ENCODE data around the gene CCDC91. TPM values are rescaled to one million over a fixed set of nuclear protein-coding genes. Genes with fewer than 3 reads are reported as not detected.
A peak's percentile ranks its signal among the peaks of the same experiment; 100 is the strongest.

The CCDC91 gene
- polyA plus RNA-seq, 1 donor: 20.8 TPM

- Histone ChIP-seq H3K9me3 (ENCODE audit: control insufficient read depth, low read depth, low read length) (no peaks in the 10 kb centered on the region), H3K4me3 (ENCODE audit: low read length) (no peak overlapping the region), H3K27ac (ENCODE audit: low read length) (no peak overlapping the region), H3K4me1 (ENCODE audit: control insufficient read depth, insufficient read depth, low read length) (peaks cover 3% of the 10 kb centered on the region), H3K27me3 (ENCODE audit: control insufficient read depth, insufficient read depth, low read length) (no peaks in the 10 kb centered on the region), H3K36me3 (ENCODE audit: control insufficient read depth, insufficient read depth, low read length) (no peaks in the 10 kb centered on the region)
- no peak for DNase-seq
- WGBS (ENCODE audit: insufficient coverage, low lambda C conversion rate): 88% methylated on average over 3 of the region's 5 CpGs
Observed at GRCh38 chr12:28161697-28162096, 28.6 kb upstream of the CCDC91 start.

GRCh38 chr12:28162697-28163096 is 27.6 kb upstream of the CCDC91 start:
- peaks cover 3% of the 10 kb centered on the region for H3K4me1 ChIP-seq (ENCODE audit: control insufficient read depth, insufficient read depth, low read length)
- no peak for DNase-seq
- H3K36me3 ChIP-seq (ENCODE audit: control insufficient read depth, insufficient read depth, low read length): no peaks in the 10 kb centered on the region
- no peak overlapping the region for H3K4me3 ChIP-seq (ENCODE audit: low read length)
- no peak overlapping the region for H3K27ac ChIP-seq (ENCODE audit: low read length)
- H3K9me3 ChIP-seq (ENCODE audit: control insufficient read depth, low read depth, low read length): no peaks in the 10 kb centered on the region
- no peaks in the 10 kb centered on the region for H3K27me3 ChIP-seq (ENCODE audit: control insufficient read depth, insufficient read depth, low read length)
- WGBS (ENCODE audit: insufficient coverage, low lambda C conversion rate): no CpG with 5 or more reads among the region's 1 CpG

- peak; percentile 21 to 63 for DNase-seq
- Histone ChIP-seq H3K27ac (ENCODE audit: low read length) (peak overlapping the region; percentile 41), H3K9me3 (ENCODE audit: control insufficient read depth, low read depth, low read length) (no peaks in the 10 kb centered on the region), H3K4me3 (ENCODE audit: low read length) (peak overlapping the region; percentile 12), H3K27me3 (ENCODE audit: control insufficient read depth, insufficient read depth, low read length) (no peaks in the 10 kb centered on the region), H3K4me1 (ENCODE audit: control insufficient read depth, insufficient read depth, low read length) (peaks cover 3% of the 10 kb centered on the region), H3K36me3 (ENCODE audit: control insufficient read depth, insufficient read depth, low read length) (no peaks in the 10 kb centered on the region)
- WGBS (ENCODE audit: insufficient coverage, low lambda C conversion rate): no CpG with 5 or more reads among the region's 2 CpGs
Observed at GRCh38 chr12:28164644-28165275, 25.5 kb upstream of the CCDC91 start.

- Histone ChIP-seq H3K4me3 (ENCODE audit: low read length) (no peak overlapping the region), H3K27ac (ENCODE audit: low read length) (no peak overlapping the region), H3K4me1 (ENCODE audit: control insufficient read depth, insufficient read depth, low read length) (peaks cover 3% of the 10 kb centered on the region), H3K27me3 (ENCODE audit: control insufficient read depth, insufficient read depth, low read length) (no peaks in the 10 kb centered on the region), H3K9me3 (ENCODE audit: control insufficient read depth, low read depth, low read length) (no peaks in the 10 kb centered on the region), H3K36me3 (ENCODE audit: control insufficient read depth, insufficient read depth, low read length) (no peaks in the 10 kb centered on the region)
- 100% methylated on average over 1 of the region's 2 CpGs for WGBS (ENCODE audit: insufficient coverage, low lambda C conversion rate)
- no peak for DNase-seq
Observed at GRCh38 chr12:28167981-28168485, 22.2 kb upstream of the CCDC91 start.

GRCh38 chr12:28171356-28172060 is 18.7 kb upstream of the CCDC91 start:
- H3K27ac ChIP-seq (ENCODE audit: low read length): no peak overlapping the region
- H3K4me3 ChIP-seq (ENCODE audit: low read length): no peak overlapping the region
- H3K36me3 ChIP-seq (ENCODE audit: control insufficient read depth, insufficient read depth, low read length): no peaks in the 10 kb centered on the region
- no peaks in the 10 kb centered on the region for H3K9me3 ChIP-seq (ENCODE audit: control insufficient read depth, low read depth, low read length)
- no peaks in the 10 kb centered on the region for H3K4me1 ChIP-seq (ENCODE audit: control insufficient read depth, insufficient read depth, low read length)
- DNase-seq: no peak
- H3K27me3 ChIP-seq (ENCODE audit: control insufficient read depth, insufficient read depth, low read length): no peaks in the 10 kb centered on the region
- WGBS (ENCODE audit: insufficient coverage, low lambda C conversion rate): 92% methylated on average over 3 of the region's 3 CpGs

GRCh38 chr12:28172434-28173030 is 17.7 kb upstream of the CCDC91 start:
- no peaks in the 10 kb centered on the region for H3K9me3 ChIP-seq (ENCODE audit: control insufficient read depth, low read depth, low read length)
- no peak overlapping the region for H3K27ac ChIP-seq (ENCODE audit: low read length)
- no peaks in the 10 kb centered on the region for H3K27me3 ChIP-seq (ENCODE audit: control insufficient read depth, insufficient read depth, low read length)
- no peak overlapping the region for H3K4me3 ChIP-seq (ENCODE audit: low read length)
- no peak for DNase-seq
- 88% methylated on average over 1 of the region's 3 CpGs for WGBS (ENCODE audit: insufficient coverage, low lambda C conversion rate)
- H3K4me1 ChIP-seq (ENCODE audit: control insufficient read depth, insufficient read depth, low read length): no peaks in the 10 kb centered on the region
- no peaks in the 10 kb centered on the region for H3K36me3 ChIP-seq (ENCODE audit: control insufficient read depth, insufficient read depth, low read length)

- 100% methylated on average over 1 of the region's 1 CpG for WGBS (ENCODE audit: insufficient coverage, low lambda C conversion rate)
- Histone ChIP-seq H3K4me3 (ENCODE audit: low read length) (no peak overlapping the region), H3K27ac (ENCODE audit: low read length) (no peak overlapping the region), H3K27me3 (ENCODE audit: control insufficient read depth, insufficient read depth, low read length) (no peaks in the 10 kb centered on the region), H3K36me3 (ENCODE audit: control insufficient read depth, insufficient read depth, low read length) (no peaks in the 10 kb centered on the region), H3K4me1 (ENCODE audit: control insufficient read depth, insufficient read depth, low read length) (no peaks in the 10 kb centered on the region), H3K9me3 (ENCODE audit: control insufficient read depth, low read depth, low read length) (no peaks in the 10 kb centered on the region)
- no peak for DNase-seq
Observed at GRCh38 chr12:28173440-28173839, 16.8 kb upstream of the CCDC91 start.

GRCh38 chr12:28175098-28175589 is 15.1 kb upstream of the CCDC91 start:
- no peaks in the 10 kb centered on the region for H3K4me1 ChIP-seq (ENCODE audit: control insufficient read depth, insufficient read depth, low read length)
- DNase-seq: no peak
- no peaks in the 10 kb centered on the region for H3K9me3 ChIP-seq (ENCODE audit: control insufficient read depth, low read depth, low read length)
- H3K36me3 ChIP-seq (ENCODE audit: control insufficient read depth, insufficient read depth, low read length): no peaks in the 10 kb centered on the region
- WGBS (ENCODE audit: insufficient coverage, low lambda C conversion rate): no CpG with 5 or more reads among the region's 1 CpG
- no peaks in the 10 kb centered on the region for H3K27me3 ChIP-seq (ENCODE audit: control insufficient read depth, insufficient read depth, low read length)
- H3K4me3 ChIP-seq (ENCODE audit: low read length): no peak overlapping the region
- no peak overlapping the region for H3K27ac ChIP-seq (ENCODE audit: low read length)

- Histone ChIP-seq H3K4me3 (ENCODE audit: low read length) (no peak overlapping the region), H3K27me3 (ENCODE audit: control insufficient read depth, insufficient read depth, low read length) (no peaks in the 10 kb centered on the region), H3K36me3 (ENCODE audit: control insufficient read depth, insufficient read depth, low read length) (no peaks in the 10 kb centered on the region), H3K4me1 (ENCODE audit: control insufficient read depth, insufficient read depth, low read length) (no peaks in the 10 kb centered on the region), H3K9me3 (ENCODE audit: control insufficient read depth, low read depth, low read length) (no peaks in the 10 kb centered on the region), H3K27ac (ENCODE audit: low read length) (no peak overlapping the region)
- no CpG with 5 or more reads among the region's 3 CpGs for WGBS (ENCODE audit: insufficient coverage, low lambda C conversion rate)
- DNase-seq: no peak
Observed at GRCh38 chr12:28176295-28176694, 14.0 kb upstream of the CCDC91 start.

- peak in 1 of 2 donors; percentile 4 for DNase-seq
- Histone ChIP-seq H3K9me3 (ENCODE audit: control insufficient read depth, low read depth, low read length) (no peaks in the 10 kb centered on the region), H3K36me3 (ENCODE audit: control insufficient read depth, insufficient read depth, low read length) (no peaks in the 10 kb centered on the region), H3K27me3 (ENCODE audit: control insufficient read depth, insufficient read depth, low read length) (no peaks in the 10 kb centered on the region), H3K27ac (ENCODE audit: low read length) (no peak overlapping the region), H3K4me1 (ENCODE audit: control insufficient read depth, insufficient read depth, low read length) (no peaks in the 10 kb centered on the region), H3K4me3 (ENCODE audit: low read length) (no peak overlapping the region)
- WGBS (ENCODE audit: insufficient coverage, low lambda C conversion rate): no CpG with 5 or more reads among the region's 2 CpGs
Observed at GRCh38 chr12:28177461-28177860, 12.8 kb upstream of the CCDC91 start.
